Measurements from ENCODE around the gene ZNF197.
"Not testable (repeated sequence)": the region's sequence is repeated elsewhere in the genome, so short reads cannot be mapped to it uniquely, and the experiment has no call there.

The ZNF197 gene

GRCh38 chr3:44624749-44625480 is at the start of gene ZNF197:
TSS of gene ZNF197 (plus strand) at chr3:44625036. CDS start at chr3:44629155, 4,119 bp downstream.
- Histone ChIP-seq H3K27me3 (ENCODE audit: control insufficient read depth, insufficient read depth, low read length) (no peaks in the 10 kb centered on the region), H3K9me3 (ENCODE audit: control insufficient read depth, insufficient read depth, low read length) (no peaks in the 10 kb centered on the region), H3K4me1 (ENCODE audit: control insufficient read depth, insufficient read depth, low read length) (no peaks in the 10 kb centered on the region), H3K27ac (ENCODE audit: low read depth, low read length) (peak within 1 kb of the TSS; percentile 90), H3K36me3 (ENCODE audit: control insufficient read depth, insufficient read depth, low read length) (peaks cover 9% of the 10 kb centered on the region), H3K9ac (ENCODE audit: low read depth, low read length) (peak within 1 kb of the TSS; percentile 76), H3K4me3 (ENCODE audit: low read depth, low read length) (peak within 1 kb of the TSS; percentile 96)

GRCh38 chr3:44576613-44577012 is 48.2 kb upstream of the ZNF197 start:
- Histone ChIP-seq H3K9me3 (ENCODE audit: control insufficient read depth, insufficient read depth, low read length) (no peaks in the 10 kb centered on the region), H3K27ac (ENCODE audit: low read depth, low read length) (no peak overlapping the region), H3K9ac (ENCODE audit: low read depth, low read length) (no peak overlapping the region), H3K27me3 (ENCODE audit: control insufficient read depth, insufficient read depth, low read length) (no peaks in the 10 kb centered on the region), H3K4me3 (ENCODE audit: low read depth, low read length) (no peak overlapping the region), H3K36me3 (ENCODE audit: control insufficient read depth, insufficient read depth, low read length) (peaks cover 11% of the 10 kb centered on the region), H3K4me1 (ENCODE audit: control insufficient read depth, insufficient read depth, low read length) (no peaks in the 10 kb centered on the region)

- H3K36me3 ChIP-seq (ENCODE audit: control insufficient read depth, insufficient read depth, low read length); H3K27ac ChIP-seq (ENCODE audit: low read depth, low read length); H3K27me3 ChIP-seq (ENCODE audit: control insufficient read depth, insufficient read depth, low read length); H3K4me1 ChIP-seq (ENCODE audit: control insufficient read depth, insufficient read depth, low read length); H3K9ac ChIP-seq (ENCODE audit: low read depth, low read length); H3K9me3 ChIP-seq (ENCODE audit: control insufficient read depth, insufficient read depth, low read length); H3K4me3 ChIP-seq (ENCODE audit: low read depth, low read length): not testable (repeated sequence)
Observed at GRCh38 chr3:44577354-44577952, 47.4 kb upstream of the ZNF197 start.

- not testable (repeated sequence) for H3K9me3 ChIP-seq (ENCODE audit: control insufficient read depth, insufficient read depth, low read length); H3K36me3 ChIP-seq (ENCODE audit: control insufficient read depth, insufficient read depth, low read length); H3K9ac ChIP-seq (ENCODE audit: low read depth, low read length); H3K27me3 ChIP-seq (ENCODE audit: control insufficient read depth, insufficient read depth, low read length); H3K4me3 ChIP-seq (ENCODE audit: low read depth, low read length); H3K27ac ChIP-seq (ENCODE audit: low read depth, low read length); H3K4me1 ChIP-seq (ENCODE audit: control insufficient read depth, insufficient read depth, low read length)
Observed at GRCh38 chr3:44578316-44578715, 46.5 kb upstream of the ZNF197 start.

- not testable (repeated sequence) for H3K9me3 ChIP-seq (ENCODE audit: control insufficient read depth, insufficient read depth, low read length); H3K4me1 ChIP-seq (ENCODE audit: control insufficient read depth, insufficient read depth, low read length); H3K27ac ChIP-seq (ENCODE audit: low read depth, low read length)
Observed at GRCh38 chr3:44578924-44579515, 45.8 kb upstream of the ZNF197 start.

GRCh38 chr3:44579749-44580148 is 45.1 kb upstream of the ZNF197 start:
- H3K36me3 ChIP-seq (ENCODE audit: control insufficient read depth, insufficient read depth, low read length); H3K4me3 ChIP-seq (ENCODE audit: low read depth, low read length); H3K27me3 ChIP-seq (ENCODE audit: control insufficient read depth, insufficient read depth, low read length): not testable (repeated sequence)

More at GRCh38 chr3:44578924-44579515, 45.8 kb upstream of the ZNF197 start:
- not testable (repeated sequence) for H3K9ac ChIP-seq (ENCODE audit: low read depth, low read length); H3K27me3 ChIP-seq (ENCODE audit: control insufficient read depth, insufficient read depth, low read length); H3K36me3 ChIP-seq (ENCODE audit: control insufficient read depth, insufficient read depth, low read length); H3K4me3 ChIP-seq (ENCODE audit: low read depth, low read length)

GRCh38 chr3:44580971-44581370 is 43.9 kb upstream of the ZNF197 start:
- H3K9me3 ChIP-seq (ENCODE audit: control insufficient read depth, insufficient read depth, low read length); H3K27ac ChIP-seq (ENCODE audit: low read depth, low read length); H3K4me1 ChIP-seq (ENCODE audit: control insufficient read depth, insufficient read depth, low read length); H3K4me3 ChIP-seq (ENCODE audit: low read depth, low read length); H3K27me3 ChIP-seq (ENCODE audit: control insufficient read depth, insufficient read depth, low read length); H3K36me3 ChIP-seq (ENCODE audit: control insufficient read depth, insufficient read depth, low read length); H3K9ac ChIP-seq (ENCODE audit: low read depth, low read length): not testable (repeated sequence)

More at GRCh38 chr3:44579749-44580148, 45.1 kb upstream of the ZNF197 start:
- H3K27ac ChIP-seq (ENCODE audit: low read depth, low read length); H3K9ac ChIP-seq (ENCODE audit: low read depth, low read length); H3K9me3 ChIP-seq (ENCODE audit: control insufficient read depth, insufficient read depth, low read length); H3K4me1 ChIP-seq (ENCODE audit: control insufficient read depth, insufficient read depth, low read length): not testable (repeated sequence)

GRCh38 chr3:44584646-44585501 is 40.0 kb upstream of the ZNF197 start, which contains the start of gene ZNF660:
TSS of gene ZNF660 (plus strand) at chr3:44584964. CDS start at chr3:44594194, 9,230 bp downstream.
- Histone ChIP-seq H3K4me1 (ENCODE audit: control insufficient read depth, insufficient read depth, low read length) (peaks cover 9% of the 10 kb centered on the region; the same call in 1 of the 2 replicates), H3K9ac (ENCODE audit: low read depth, low read length) (peak within 1 kb of the TSS; percentile 88), H3K27me3 (ENCODE audit: control insufficient read depth, insufficient read depth, low read length) (no peaks in the 10 kb centered on the region), H3K9me3 (ENCODE audit: control insufficient read depth, insufficient read depth, low read length) (no peaks in the 10 kb centered on the region; the same call in 1 of the 2 replicates), H3K36me3 (ENCODE audit: control insufficient read depth, insufficient read depth, low read length) (peaks cover 37% of the 10 kb centered on the region), H3K4me3 (ENCODE audit: low read depth, low read length) (peak within 1 kb of the TSS; percentile 82), H3K27ac (ENCODE audit: low read depth, low read length) (peak within 1 kb of the TSS; percentile 69)

GRCh38 chr3:44596621-44597020 is 28.2 kb upstream of the ZNF197 start:
- H3K4me1 ChIP-seq (ENCODE audit: control insufficient read depth, insufficient read depth, low read length), result no peaks in the 10 kb centered on the region
- no peak overlapping the region for H3K4me3 ChIP-seq (ENCODE audit: low read depth, low read length)
- H3K9ac ChIP-seq (ENCODE audit: low read depth, low read length), result no peak overlapping the region
- no peaks in the 10 kb centered on the region for H3K27me3 ChIP-seq (ENCODE audit: control insufficient read depth, insufficient read depth, low read length)
- H3K36me3 ChIP-seq (ENCODE audit: control insufficient read depth, insufficient read depth, low read length), result peaks cover 37% of the 10 kb centered on the region
- peaks cover 62% of the 10 kb centered on the region for H3K9me3 ChIP-seq (ENCODE audit: control insufficient read depth, insufficient read depth, low read length)
- no peak overlapping the region for H3K27ac ChIP-seq (ENCODE audit: low read depth, low read length)

GRCh38 chr3:44601749-44602148 is 23.1 kb upstream of the ZNF197 start:
- Histone ChIP-seq H3K36me3 (ENCODE audit: control insufficient read depth, insufficient read depth, low read length) (no peaks in the 10 kb centered on the region), H3K9me3 (ENCODE audit: control insufficient read depth, insufficient read depth, low read length) (peaks cover 22% of the 10 kb centered on the region), H3K27ac (ENCODE audit: low read depth, low read length) (no peak overlapping the region), H3K9ac (ENCODE audit: low read depth, low read length) (no peak overlapping the region), H3K4me1 (ENCODE audit: control insufficient read depth, insufficient read depth, low read length) (no peaks in the 10 kb centered on the region), H3K4me3 (ENCODE audit: low read depth, low read length) (no peak overlapping the region), H3K27me3 (ENCODE audit: control insufficient read depth, insufficient read depth, low read length) (no peaks in the 10 kb centered on the region)

All from HUES48 (cell line).